Activated T-helper 1 cell treated with Interleukin-2 at 50 U/mL for 16 hours (primary cell): Measurements from ENCODE around the gene MBOAT2.

Experiments used
- DNase-seq: peaks from one replicate; pipeline ENCODE4 v3.0.0-alpha.2; 2020; ENCODE audit warnings: low read depth

MBOAT2 gene

GRCh38 chr2:9018109-9018508 lies 14.6 kb upstream of the MBOAT2 start:
- no peak for DNase-seq

GRCh38 chr2:9017411-9017810 lies 13.9 kb upstream of the MBOAT2 start:
- no peak for DNase-seq

- no peak for DNase-seq
Observed at GRCh38 chr2:9015998-9016397, 12.5 kb upstream of the MBOAT2 start.

GRCh38 chr2:9013403-9013802 lies 9.9 kb upstream of the MBOAT2 start:
- no peak for DNase-seq

- DNase-seq, result no peak
Observed at GRCh38 chr2:9010866-9011265, 7.4 kb upstream of the MBOAT2 start.

GRCh38 chr2:9008951-9009664 lies 5.6 kb upstream of the MBOAT2 start:
- no peak for DNase-seq

- DNase-seq, result no peak
Observed at GRCh38 chr2:9006368-9006767, 2.9 kb upstream of the MBOAT2 start.

GRCh38 chr2:9004338-9005204 lies 1.1 kb upstream of the MBOAT2 start:
- no peak for DNase-seq

GRCh38 chr2:9003366-9003615 lies 193 bp downstream of the MBOAT2 start:
- DNase-seq, result no peak

GRCh38 chr2:9002637-9003365 lies 683 bp downstream of the MBOAT2 start:
- no peak for DNase-seq

- no peak for DNase-seq
Observed at GRCh38 chr2:9002313-9002636, 1.2 kb downstream of the MBOAT2 start.

GRCh38 chr2:9001778-9002177 lies 1.7 kb downstream of the MBOAT2 start:
- no peak for DNase-seq

- DNase-seq, result no peak
Observed at GRCh38 chr2:9001229-9001628, 2.3 kb downstream of the MBOAT2 start.

GRCh38 chr2:9000442-9000841 lies 3.0 kb downstream of the MBOAT2 start:
- no peak for DNase-seq

- no peak for DNase-seq
Observed at GRCh38 chr2:8999797-9000196, 3.7 kb downstream of the MBOAT2 start.

GRCh38 chr2:8999102-8999446 lies 4.4 kb downstream of the MBOAT2 start:
- DNase-seq, result no peak

- no peak for DNase-seq
Observed at GRCh38 chr2:8998418-8999101, 4.9 kb downstream of the MBOAT2 start.

GRCh38 chr2:8997631-8998030 lies 5.9 kb downstream of the MBOAT2 start:
- no peak for DNase-seq

GRCh38 chr2:8997108-8997507 lies 6.4 kb downstream of the MBOAT2 start:
- no peak for DNase-seq

GRCh38 chr2:8996006-8996405 lies 7.5 kb downstream of the MBOAT2 start:
- no peak for DNase-seq

GRCh38 chr2:8994386-8994785 lies 9.1 kb downstream of the MBOAT2 start:
- no peak for DNase-seq

- no peak for DNase-seq
Observed at GRCh38 chr2:8993902-8994278, 9.6 kb downstream of the MBOAT2 start.
